CD4-positive, alpha-beta T cell treated with Interleukin-6 for 4 hours (primary cell): ENCODE measurements around the gene ALDH1A2.
A peak's percentile ranks its signal among the peaks of the same experiment; 100 is the strongest.
"Not testable (repeated sequence)": the region's sequence is repeated elsewhere in the genome, so short reads cannot be mapped to it uniquely, and the experiment has no call there.

ENCODE experiments used
- DNase-seq: peaks from one replicate; pipeline ENCODE4 v3.0.0-alpha.2; 2020; ENCODE audit warnings: mixed read lengths

Gene ALDH1A2

GRCh38 chr15:58065445-58066041 lies at the start of gene ALDH1A2:
TSS of gene ALDH1A2 (minus strand) at chr15:58065711. CDS start at chr15:58065650, 61 bp downstream.
- peak; percentile 2 for DNase-seq

- no peak for DNase-seq
Observed at GRCh38 chr15:58114812-58115211, 49.3 kb upstream of the ALDH1A2 start.

- DNase-seq: no peak
Observed at GRCh38 chr15:58114388-58114787, 48.9 kb upstream of the ALDH1A2 start.

- DNase-seq: not testable (repeated sequence)
Observed at GRCh38 chr15:58113358-58113757, 47.8 kb upstream of the ALDH1A2 start.

GRCh38 chr15:58111718-58112104 lies 46.2 kb upstream of the ALDH1A2 start:
- DNase-seq: no peak

- no peak for DNase-seq
Observed at GRCh38 chr15:58110999-58111717, 45.6 kb upstream of the ALDH1A2 start.

GRCh38 chr15:58109419-58109818 lies 43.9 kb upstream of the ALDH1A2 start:
- no peak for DNase-seq

- DNase-seq: no peak
Observed at GRCh38 chr15:58108117-58108516, 42.6 kb upstream of the ALDH1A2 start.

GRCh38 chr15:58103482-58103881 lies 38.0 kb upstream of the ALDH1A2 start:
- DNase-seq: no peak

- DNase-seq: no peak
Observed at GRCh38 chr15:58096529-58097084, 31.1 kb upstream of the ALDH1A2 start.

- DNase-seq: no peak
Observed at GRCh38 chr15:58095415-58095814, 29.9 kb upstream of the ALDH1A2 start.

GRCh38 chr15:58087871-58088270 lies 22.4 kb upstream of the ALDH1A2 start:
- no peak for DNase-seq

- no peak for DNase-seq
Observed at GRCh38 chr15:58086491-58086890, 21.0 kb upstream of the ALDH1A2 start.

- DNase-seq: no peak
Observed at GRCh38 chr15:58083526-58083925, 18.0 kb upstream of the ALDH1A2 start.

- DNase-seq: no peak
Observed at GRCh38 chr15:58081891-58082290, 16.4 kb upstream of the ALDH1A2 start.

GRCh38 chr15:58081456-58081855 lies 15.9 kb upstream of the ALDH1A2 start:
- DNase-seq: no peak

- DNase-seq: not testable (repeated sequence)
Observed at GRCh38 chr15:58080959-58081358, 15.4 kb upstream of the ALDH1A2 start.

- DNase-seq: no peak
Observed at GRCh38 chr15:58080398-58080797, 14.9 kb upstream of the ALDH1A2 start.

GRCh38 chr15:58078591-58078990 lies 13.1 kb upstream of the ALDH1A2 start:
- no peak for DNase-seq

- DNase-seq: no peak
Observed at GRCh38 chr15:58077427-58077826, 11.9 kb upstream of the ALDH1A2 start.

- no peak for DNase-seq
Observed at GRCh38 chr15:58074452-58074851, 8.9 kb upstream of the ALDH1A2 start.

- DNase-seq: peak; percentile 32
Observed at GRCh38 chr15:58070801-58071418, 5.4 kb upstream of the ALDH1A2 start.

GRCh38 chr15:58069008-58069407 lies 3.5 kb upstream of the ALDH1A2 start:
- no peak for DNase-seq
